NOMO-1 (cell line): ENCODE results near the gene KISS1.
A peak's percentile ranks its signal among the peaks of the same experiment; 100 is the strongest.

Source experiments
- DNase-seq, 2 experiments: peaks; one replicate each; lab custom pipeline; 2025; ENCODE audit not compliant: unreplicated experiment in 2 of 2; lab: John Stamatoyannopoulos, UW

KISS1 gene

GRCh38 chr1:204162494-204163074 is 33.7 kb downstream of the KISS1 start:
- DNase-seq, result peak; percentile 34 to 62

GRCh38 chr1:204161609-204162493 is 34.4 kb downstream of the KISS1 start:
- no peak for DNase-seq

GRCh38 chr1:204157962-204158361 is 38.3 kb downstream of the KISS1 start:
- DNase-seq, result no peak

- no peak for DNase-seq
These were observed 40.4 kb downstream of the KISS1 start for GRCh38 chr1:204155881-204156280.

- no peak for DNase-seq
These were observed 41.6 kb downstream of the KISS1 start for GRCh38 chr1:204154568-204155255.

GRCh38 chr1:204153667-204154066 is 42.6 kb downstream of the KISS1 start:
- DNase-seq, result no peak

GRCh38 chr1:204152310-204153044 is 43.8 kb downstream of the KISS1 start:
- no peak for DNase-seq

- peak in 1 of 2 experiments; percentile 29 for DNase-seq
These were observed 44.6 kb downstream of the KISS1 start, which contains the start of gene ETNK2 for GRCh38 chr1:204151552-204152309. ETNK2 (minus strand) TSS chr1:204152044; CDS start chr1:204151852, 192 bp downstream.

GRCh38 chr1:204150702-204151551 is 45.4 kb downstream of the KISS1 start:
- DNase-seq, result no peak

- no peak for DNase-seq
These were observed 46.4 kb downstream of the KISS1 start for GRCh38 chr1:204149635-204150565.

GRCh38 chr1:204149107-204149506 is 47.2 kb downstream of the KISS1 start:
- DNase-seq, result no peak

- DNase-seq, result no peak
These were observed 48.6 kb downstream of the KISS1 start for GRCh38 chr1:204147406-204148383.

GRCh38 chr1:204146965-204147364 is 49.3 kb downstream of the KISS1 start:
- DNase-seq, result no peak

- DNase-seq, result no peak
These were observed 50.0 kb downstream of the KISS1 start for GRCh38 chr1:204146309-204146708.

GRCh38 chr1:204145033-204145504 is 51.2 kb downstream of the KISS1 start:
- DNase-seq, result no peak

- DNase-seq, result no peak
These were observed 52.8 kb downstream of the KISS1 start for GRCh38 chr1:204143276-204144041.
